Mucosa of descending colon (tissue), 3 donors: Measurements from ENCODE around the gene RALGPS2. TPM values are rescaled to one million over a fixed set of nuclear protein-coding genes. Genes with fewer than 3 reads are reported as not detected.
"Not testable (repeated sequence)": the region's sequence is repeated elsewhere in the genome, so short reads cannot be mapped to it uniquely, and the experiment has no call there.

ENCODE experiments used
- ATAC-seq: fragments of 200-7000 bp; cut with Tn5 transposase; one replicate; pipeline ENCODE4 v1.9.1; 2020; ENCODE audit warnings: mild to moderate bottlenecking, moderate library complexity
- DNase-seq, 3 donors: peaks; one replicate each; pipeline ENCODE4 v3.0.0-alpha.2; 2020
- H3K36me3 ChIP-seq: fragments of 200-600 bp; one replicate; pipeline ENCODE4 v1.8.0; 2021; ENCODE audit warnings: low read depth, mild to moderate bottlenecking
- H3K4me1 ChIP-seq: fragments of 200-600 bp; one replicate; pipeline ENCODE4 v1.8.0; 2021; ENCODE audit warnings: low read depth, mild to moderate bottlenecking
- H3K4me3 ChIP-seq: fragments of 200-600 bp; one replicate; pipeline ENCODE4 v1.8.0; 2021; ENCODE audit warnings: mild to moderate bottlenecking
- H3K9me3 ChIP-seq: fragments of 200-600 bp; one replicate; pipeline ENCODE4 v1.8.0; 2021; ENCODE audit warnings: mild to moderate bottlenecking
- intact Hi-C, 2 donors: fragments of 100-400 bp; cut with DNase I in 1 of 2; cut with micrococcal nuclease in 1 of 2; formaldehyde crosslinking; loops; one replicate each; pipeline versions ENCODE4 v1.11.0 to v1.11.1; 2022; cut with DNase I, micrococcal nuclease
- total RNA-seq, 3 donors: library from RNA; stranded (reverse); fragmentation: NEBNext Ultra II Directional in 2 of 3; extraction: Animal tissue kit (Norgen Biotek cat#: 25700) in 2 of 3; gene quantifications; one replicate each; pipeline versions ENCODE4 v1.2.1 to v1.2.4, GENCODE V29; 2021 to 2023
- TF ChIP-seq, protein P1 (sequence below): fragments of 200-600 bp; IDR thresholded peaks from one replicate; pipeline ENCODE4 v1.8.0; 2022; ENCODE audit warnings: antibody characterized with exemption, mild to moderate bottlenecking
- donor health status: DM: no; HTN: no; CAD: no; lungs with moderate emphysema.
- donor health status: DM: no; HTN: no; CAD: no.
- donor health status: DM: no; HTN: yes; CAD: no.

The RALGPS2 gene
- total RNA-seq, 3 donors from 2014 or later: 25.9 to 49.9 (median 36.4) TPM

DNA sequence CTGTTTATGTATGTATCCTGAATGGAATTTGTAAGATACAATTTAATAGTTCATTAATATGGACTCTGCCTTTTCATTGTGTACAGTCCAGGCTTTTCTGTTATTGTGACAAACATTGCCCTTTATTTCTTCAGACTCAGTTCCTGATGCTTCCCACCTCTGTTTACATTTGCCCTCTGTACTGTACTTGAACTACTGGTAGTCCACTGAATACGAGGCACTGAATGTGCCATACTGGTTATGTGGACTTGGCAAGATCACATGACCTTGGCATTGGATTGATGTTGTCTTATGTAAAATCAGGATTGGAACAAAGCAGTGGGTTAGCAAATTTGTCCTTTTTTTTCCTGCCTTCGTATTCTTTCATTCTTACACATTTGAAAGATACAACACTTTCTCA is 27.8 kb downstream of the RALGPS2 start:
- no peak for ATAC-seq
- H3K4me3 ChIP-seq: no peak overlapping the region
- H3K36me3 ChIP-seq: no peaks in the 10 kb centered on the region
- H3K9me3 ChIP-seq: no peaks in the 10 kb centered on the region
- no peak for DNase-seq
- H3K4me1 ChIP-seq: no peaks in the 10 kb centered on the region
- TF ChIP-seq, protein P1, sequence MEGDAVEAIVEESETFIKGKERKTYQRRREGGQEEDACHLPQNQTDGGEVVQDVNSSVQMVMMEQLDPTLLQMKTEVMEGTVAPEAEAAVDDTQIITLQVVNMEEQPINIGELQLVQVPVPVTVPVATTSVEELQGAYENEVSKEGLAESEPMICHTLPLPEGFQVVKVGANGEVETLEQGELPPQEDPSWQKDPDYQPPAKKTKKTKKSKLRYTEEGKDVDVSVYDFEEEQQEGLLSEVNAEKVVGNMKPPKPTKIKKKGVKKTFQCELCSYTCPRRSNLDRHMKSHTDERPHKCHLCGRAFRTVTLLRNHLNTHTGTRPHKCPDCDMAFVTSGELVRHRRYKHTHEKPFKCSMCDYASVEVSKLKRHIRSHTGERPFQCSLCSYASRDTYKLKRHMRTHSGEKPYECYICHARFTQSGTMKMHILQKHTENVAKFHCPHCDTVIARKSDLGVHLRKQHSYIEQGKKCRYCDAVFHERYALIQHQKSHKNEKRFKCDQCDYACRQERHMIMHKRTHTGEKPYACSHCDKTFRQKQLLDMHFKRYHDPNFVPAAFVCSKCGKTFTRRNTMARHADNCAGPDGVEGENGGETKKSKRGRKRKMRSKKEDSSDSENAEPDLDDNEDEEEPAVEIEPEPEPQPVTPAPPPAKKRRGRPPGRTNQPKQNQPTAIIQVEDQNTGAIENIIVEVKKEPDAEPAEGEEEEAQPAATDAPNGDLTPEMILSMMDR: no peak
- intact Hi-C loops: loop anchor here (2.0 to 5.0 kb wide), 2 partner anchors 210 to 211 kb away; no protein-coding TSS in a partner anchor

DNA sequence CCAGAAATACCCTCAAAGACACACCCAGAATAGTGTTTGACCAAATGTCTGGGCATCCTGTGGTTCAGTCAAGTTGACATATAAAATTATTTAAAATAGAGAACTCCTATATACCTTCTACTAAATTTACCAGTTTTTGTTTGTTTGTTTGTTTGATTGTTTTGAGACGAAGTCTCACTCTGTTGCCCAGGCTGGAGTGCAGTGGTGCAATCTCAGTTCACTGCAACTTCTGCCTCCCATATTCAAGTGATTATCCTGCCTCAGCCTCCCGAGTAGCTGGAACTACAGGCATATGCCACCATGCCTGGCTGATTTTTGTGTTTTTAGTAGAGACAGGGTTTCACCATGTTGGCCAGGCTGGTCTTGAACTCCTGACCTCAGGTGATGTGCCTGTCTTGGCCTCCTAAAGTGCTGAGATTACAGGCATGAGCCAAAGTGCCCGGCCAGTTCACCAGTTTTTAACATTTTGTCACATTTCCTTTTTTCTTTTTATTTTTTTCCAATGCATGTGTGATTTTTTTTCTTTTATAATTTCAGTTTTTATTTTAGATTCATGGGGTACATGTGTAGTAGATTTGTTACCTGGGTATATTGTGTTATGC is 29.7 kb downstream of the RALGPS2 start:
- intact Hi-C loops: loop anchor here in 1 of 2 donors (5.0 kb wide), 1 partner anchor 212 kb away; no protein-coding TSS in a partner anchor
- H3K4me1 ChIP-seq, H3K36me3 ChIP-seq, H3K9me3 ChIP-seq, DNase-seq, ATAC-seq, H3K4me3 ChIP-seq: not testable (repeated sequence)

DNA sequence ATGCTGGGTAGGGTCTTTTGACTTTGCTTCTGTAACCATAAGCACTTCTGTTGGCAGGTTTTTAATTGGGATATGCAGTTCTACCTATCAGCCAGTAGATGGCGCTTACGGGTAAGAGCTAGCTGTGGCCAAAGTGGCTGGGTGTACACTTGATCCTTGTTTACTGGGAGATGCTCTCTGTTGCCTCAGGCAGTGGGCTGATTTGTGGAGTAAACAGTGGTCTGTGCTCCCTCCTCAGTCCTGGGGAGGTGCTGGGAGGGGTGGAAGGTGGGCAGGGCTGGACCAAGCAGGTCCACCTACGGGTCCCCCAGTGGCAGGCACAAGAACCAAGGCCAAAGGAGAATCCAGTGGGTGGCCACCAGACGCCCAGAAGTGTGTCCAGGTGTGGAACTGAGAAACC is 43.4 kb downstream of the RALGPS2 start:
- no peaks in the 10 kb centered on the region for H3K36me3 ChIP-seq
- peaks cover 31% of the 10 kb centered on the region for H3K9me3 ChIP-seq
- peak; percentile 64 for ATAC-seq
- intact Hi-C loops: loop anchor here in 1 of 2 donors (5.0 kb wide), 1 partner anchor 234 kb away; no protein-coding TSS in a partner anchor
- no peak for DNase-seq
- H3K4me3 ChIP-seq: no peak overlapping the region
- TF ChIP-seq, protein P1: peak; percentile 36
- no peaks in the 10 kb centered on the region for H3K4me1 ChIP-seq

GRCh38 chr1:178772952-178773351 is 47.9 kb downstream of the RALGPS2 start:
- TF ChIP-seq, protein P1: no peak
- Histone ChIP-seq H3K4me1 (no peaks in the 10 kb centered on the region), H3K4me3 (no peak overlapping the region), H3K9me3 (peaks cover 11% of the 10 kb centered on the region), H3K36me3 (no peaks in the 10 kb centered on the region)
- no peak for ATAC-seq
- no peak for DNase-seq
- intact Hi-C loops: loop anchor here in 1 of 2 donors (10.0 kb wide), 1 partner anchor 232 kb away; no protein-coding TSS in a partner anchor

GRCh38 chr1:178774263-178774662 is 49.2 kb downstream of the RALGPS2 start:
- intact Hi-C loops: loop anchor here in 1 of 2 donors (10.0 kb wide), 1 partner anchor 231 kb away; no protein-coding TSS in a partner anchor
- no peak for ATAC-seq
- no peak for DNase-seq

DNA sequence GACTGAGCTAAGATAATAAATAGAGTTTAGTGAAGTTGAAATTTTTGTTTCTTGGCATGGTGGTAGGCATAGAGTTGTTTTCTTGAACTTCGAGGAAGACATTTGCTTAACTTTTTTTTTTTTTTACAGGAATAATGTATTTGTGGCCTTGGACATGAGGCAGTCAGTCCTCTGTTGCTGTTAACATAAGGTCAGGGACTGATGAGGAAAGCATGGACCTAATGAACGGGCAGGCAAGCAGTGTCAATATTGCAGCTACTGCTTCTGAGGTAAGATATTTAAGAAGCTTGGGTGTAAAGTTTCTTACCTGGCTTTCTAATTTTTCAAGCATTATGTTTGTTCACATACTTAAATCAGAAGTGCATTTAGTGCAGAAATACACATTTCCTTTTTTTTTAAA is 51.5 kb downstream of the RALGPS2 start:
- no peak overlapping the region for H3K4me3 ChIP-seq
- TF ChIP-seq, protein P1: no peak
- intact Hi-C loops: loop anchor here in 1 of 2 donors (10.0 kb wide), 1 partner anchor 228 kb away; no protein-coding TSS in a partner anchor
- no peak for ATAC-seq
- no peaks in the 10 kb centered on the region for H3K9me3 ChIP-seq
- H3K4me1 ChIP-seq: no peaks in the 10 kb centered on the region
- DNase-seq: no peak
- no peaks in the 10 kb centered on the region for H3K36me3 ChIP-seq

More at GRCh38 chr1:178774263-178774662, 49.2 kb downstream of the RALGPS2 start:
- Histone ChIP-seq H3K4me3 (no peak overlapping the region), H3K36me3 (no peaks in the 10 kb centered on the region), H3K4me1 (no peaks in the 10 kb centered on the region), H3K9me3 (peaks cover 4% of the 10 kb centered on the region)
- TF ChIP-seq, protein P1: no peak
